Neural cell (in vitro differentiated cells): ENCODE results near the gene TSFM. TPM values are rescaled to one million over a fixed set of nuclear protein-coding genes. Genes with fewer than 3 reads are reported as not detected.

ENCODE experiments used
- H2AFZ ChIP-seq: fragments of 200-600, 300-800 bp; sonication (generic), shearing (Covaris generic); 2 replicates; pipeline ENCODE4 v1.6.0; 2014; ENCODE audit warnings: low read depth, mild to moderate bottlenecking, antibody characterized with exemption, low read length, moderate library complexity
- H3F3A ChIP-seq: fragments of 200-600 bp; shearing (Covaris generic); 2 replicates; pipeline ENCODE4 v1.6.1; 2016; ENCODE audit warnings: mild to moderate bottlenecking, moderate library complexity, mixed read lengths, antibody characterized with exemption, low read length; ENCODE audit not compliant: insufficient read depth, poor library complexity, severe bottlenecking
- H3K27ac ChIP-seq: fragments of 200-600, 300-800 bp; sonication (generic), shearing (Covaris generic); 2 replicates; pipeline ENCODE4 v1.5.1; 2014; ENCODE audit warnings: mild to moderate bottlenecking, low read length, moderate library complexity
- H3K27me3 ChIP-seq: fragments of 300-800, 200-600 bp; sonication (generic), shearing (Covaris generic); 2 replicates; pipeline ENCODE4 v1.6.0; 2014; ENCODE audit warnings: mild to moderate bottlenecking, low read depth, low read length, moderate library complexity; ENCODE audit not compliant: insufficient read depth
- H3K36me3 ChIP-seq: fragments of 300-800, 200-600 bp; sonication (generic), shearing (Covaris generic); 2 replicates; pipeline ENCODE4 v1.5.1; 2014; ENCODE audit warnings: mild to moderate bottlenecking, antibody characterized with exemption, low read length, moderate library complexity; ENCODE audit not compliant: insufficient read depth
- H3K4me2 ChIP-seq: fragments of 300-800, 200-600 bp; sonication (generic), shearing (Covaris generic); 2 replicates; pipeline ENCODE4 v1.6.0; 2014; ENCODE audit warnings: mild to moderate bottlenecking, low read length
- H3K4me3 ChIP-seq: fragments of 300-800, 200-600 bp; sonication (generic), shearing (Covaris generic); 2 replicates; pipeline ENCODE4 v1.5.1; 2014; ENCODE audit warnings: mild to moderate bottlenecking, low read length, moderate library complexity
- H3K79me2 ChIP-seq: fragments of 200-600 bp; shearing (Covaris generic); replicated peaks from 2 replicates; pipeline ENCODE4 v1.6.0; 2014; ENCODE audit warnings: mild to moderate bottlenecking, low read length, moderate library complexity; ENCODE audit not compliant: insufficient read depth
- H3K9ac ChIP-seq: fragments of 300-800, 200-600 bp; sonication (generic), shearing (Covaris generic); 2 replicates; pipeline ENCODE4 v1.6.1; 2016; ENCODE audit warnings: mild to moderate bottlenecking, low read length, mixed read lengths
- H3K9me2 ChIP-seq: fragments of 200-600 bp; shearing (Covaris generic); 2 replicates; pipeline ENCODE4 v1.6.1; 2016; ENCODE audit warnings: mild to moderate bottlenecking, low read length, mixed read lengths; ENCODE audit not compliant: insufficient read depth
- H3K9me3 ChIP-seq: fragments of 200-600, 300-800 bp; sonication (generic), shearing (Covaris generic); 2 replicates; pipeline ENCODE4 v1.6.1; 2016; ENCODE audit warnings: mild to moderate bottlenecking, mixed run types, low read length, moderate library complexity, mixed read lengths
- H4K20me1 ChIP-seq: fragments of 200-600 bp; shearing (Covaris generic); 2 replicates; pipeline ENCODE4 v1.6.1; 2016; ENCODE audit warnings: mild to moderate bottlenecking, mixed run types; ENCODE audit not compliant: insufficient read depth
- EP300 ChIP-seq: fragments of 450-650 bp; conservative IDR thresholded peaks from 2 replicates; pipeline ENCODE4 v1.6.1; 2014; ENCODE audit warnings: antibody characterized with exemption, mild to moderate bottlenecking, moderate library complexity; ENCODE audit not compliant: poor library complexity, severe bottlenecking
- EZH2 ChIP-seq: fragments of 200-600, 300-800 bp; shearing (Covaris generic), sonication (generic); IDR thresholded peaks from 2 replicates; pipeline ENCODE4 v1.6.1; 2014; ENCODE audit warnings: antibody characterized with exemption, low read length, borderline replicate concordance, mild to moderate bottlenecking; ENCODE audit not compliant: insufficient read depth, poor library complexity, severe bottlenecking
- MXI1 ChIP-seq: fragments of 450-650 bp; conservative IDR thresholded peaks from 2 replicates; pipeline ENCODE4 v1.6.1; 2014; ENCODE audit warnings: antibody characterized with exemption, mild to moderate bottlenecking; ENCODE audit not compliant: poor library complexity, severe bottlenecking
- POLR2AphosphoS5 ChIP-seq: IDR thresholded peaks from 2 replicates; pipeline ENCODE4 v1.6.1; 2012
- RAD21 ChIP-seq: fragments of 450-650 bp; conservative IDR thresholded peaks from 2 replicates; pipeline ENCODE4 v1.6.1; 2014; ENCODE audit warnings: antibody characterized with exemption, mild to moderate bottlenecking, moderate library complexity
- SMC3 ChIP-seq: fragments of 450-650 bp; conservative IDR thresholded peaks from 2 replicates; pipeline ENCODE4 v1.6.1; 2014; ENCODE audit warnings: antibody characterized with exemption, mild to moderate bottlenecking, moderate library complexity; ENCODE audit not compliant: poor library complexity
- TAF1 ChIP-seq: IDR thresholded peaks from 2 replicates; pipeline ENCODE4 v1.6.1; 2012; ENCODE audit warnings: low read depth
- polyA plus RNA-seq: library from polyadenylated mRNA; depleted of rRNA; stranded (reverse); fragments of >200 nt; gene quantifications from 2 replicates; pipeline ENCODE4 v1.2.3, GENCODE V29; 2014
- TF ChIP-seq, protein P1 (sequence below): fragments of 450-650 bp; IDR thresholded peaks from 2 replicates; pipeline ENCODE4 v1.5.1; 2014; ENCODE audit warnings: antibody characterized with exemption, mild to moderate bottlenecking, moderate library complexity; ENCODE audit not compliant: poor library complexity, severe bottlenecking
- TF ChIP-seq, protein P2 (sequence below): IDR thresholded peaks from 2 replicates; pipeline ENCODE4 v1.6.1; 2012; ENCODE audit warnings: borderline replicate concordance

TSFM gene
- polyA plus RNA-seq, 1 donor from 2014 or later = 37.8 TPM

DNA sequence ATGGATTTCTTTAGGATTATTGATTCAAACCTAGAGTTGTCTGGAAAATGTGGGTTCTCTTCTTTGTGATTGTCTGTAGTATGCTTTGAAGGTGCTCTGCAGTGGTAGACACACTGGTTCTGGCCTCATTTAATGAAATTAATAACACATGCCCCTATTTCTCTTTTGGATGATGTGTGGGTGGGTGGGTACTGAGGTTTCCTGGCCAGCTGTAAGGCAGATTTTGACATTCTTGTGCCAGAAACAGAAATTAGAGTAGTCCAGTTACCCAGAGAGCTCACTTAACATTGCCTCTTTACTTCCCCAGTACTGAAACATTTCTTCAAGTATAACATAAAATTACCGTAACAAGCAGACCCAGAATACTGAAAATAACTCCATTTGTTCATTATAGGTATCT lies 14.4 kb downstream of the TSFM start:
- Histone ChIP-seq H3K4me3 (no peak overlapping the region), H3K4me2 (no peak overlapping the region), H3K36me3 (no peaks in the 10 kb centered on the region), H3K9ac (no peak overlapping the region), H3K27me3 (no peaks in the 10 kb centered on the region), H3K9me3 (no peaks in the 10 kb centered on the region), H4K20me1 (no peaks in the 10 kb centered on the region), H2AFZ (no peak overlapping the region), H3K79me2 (no peaks in the 10 kb centered on the region), H3K9me2 (no peaks in the 10 kb centered on the region), H3K27ac (no peak overlapping the region), H3F3A (no peaks in the 10 kb centered on the region)
- no peak for TF ChIP-seq POLR2AphosphoS5
- no peak for TF ChIP-seq SMC3
- TF ChIP-seq, protein P1, sequence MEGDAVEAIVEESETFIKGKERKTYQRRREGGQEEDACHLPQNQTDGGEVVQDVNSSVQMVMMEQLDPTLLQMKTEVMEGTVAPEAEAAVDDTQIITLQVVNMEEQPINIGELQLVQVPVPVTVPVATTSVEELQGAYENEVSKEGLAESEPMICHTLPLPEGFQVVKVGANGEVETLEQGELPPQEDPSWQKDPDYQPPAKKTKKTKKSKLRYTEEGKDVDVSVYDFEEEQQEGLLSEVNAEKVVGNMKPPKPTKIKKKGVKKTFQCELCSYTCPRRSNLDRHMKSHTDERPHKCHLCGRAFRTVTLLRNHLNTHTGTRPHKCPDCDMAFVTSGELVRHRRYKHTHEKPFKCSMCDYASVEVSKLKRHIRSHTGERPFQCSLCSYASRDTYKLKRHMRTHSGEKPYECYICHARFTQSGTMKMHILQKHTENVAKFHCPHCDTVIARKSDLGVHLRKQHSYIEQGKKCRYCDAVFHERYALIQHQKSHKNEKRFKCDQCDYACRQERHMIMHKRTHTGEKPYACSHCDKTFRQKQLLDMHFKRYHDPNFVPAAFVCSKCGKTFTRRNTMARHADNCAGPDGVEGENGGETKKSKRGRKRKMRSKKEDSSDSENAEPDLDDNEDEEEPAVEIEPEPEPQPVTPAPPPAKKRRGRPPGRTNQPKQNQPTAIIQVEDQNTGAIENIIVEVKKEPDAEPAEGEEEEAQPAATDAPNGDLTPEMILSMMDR = no peak
- TF ChIP-seq EZH2 = no peak
- TF ChIP-seq, protein P2, sequence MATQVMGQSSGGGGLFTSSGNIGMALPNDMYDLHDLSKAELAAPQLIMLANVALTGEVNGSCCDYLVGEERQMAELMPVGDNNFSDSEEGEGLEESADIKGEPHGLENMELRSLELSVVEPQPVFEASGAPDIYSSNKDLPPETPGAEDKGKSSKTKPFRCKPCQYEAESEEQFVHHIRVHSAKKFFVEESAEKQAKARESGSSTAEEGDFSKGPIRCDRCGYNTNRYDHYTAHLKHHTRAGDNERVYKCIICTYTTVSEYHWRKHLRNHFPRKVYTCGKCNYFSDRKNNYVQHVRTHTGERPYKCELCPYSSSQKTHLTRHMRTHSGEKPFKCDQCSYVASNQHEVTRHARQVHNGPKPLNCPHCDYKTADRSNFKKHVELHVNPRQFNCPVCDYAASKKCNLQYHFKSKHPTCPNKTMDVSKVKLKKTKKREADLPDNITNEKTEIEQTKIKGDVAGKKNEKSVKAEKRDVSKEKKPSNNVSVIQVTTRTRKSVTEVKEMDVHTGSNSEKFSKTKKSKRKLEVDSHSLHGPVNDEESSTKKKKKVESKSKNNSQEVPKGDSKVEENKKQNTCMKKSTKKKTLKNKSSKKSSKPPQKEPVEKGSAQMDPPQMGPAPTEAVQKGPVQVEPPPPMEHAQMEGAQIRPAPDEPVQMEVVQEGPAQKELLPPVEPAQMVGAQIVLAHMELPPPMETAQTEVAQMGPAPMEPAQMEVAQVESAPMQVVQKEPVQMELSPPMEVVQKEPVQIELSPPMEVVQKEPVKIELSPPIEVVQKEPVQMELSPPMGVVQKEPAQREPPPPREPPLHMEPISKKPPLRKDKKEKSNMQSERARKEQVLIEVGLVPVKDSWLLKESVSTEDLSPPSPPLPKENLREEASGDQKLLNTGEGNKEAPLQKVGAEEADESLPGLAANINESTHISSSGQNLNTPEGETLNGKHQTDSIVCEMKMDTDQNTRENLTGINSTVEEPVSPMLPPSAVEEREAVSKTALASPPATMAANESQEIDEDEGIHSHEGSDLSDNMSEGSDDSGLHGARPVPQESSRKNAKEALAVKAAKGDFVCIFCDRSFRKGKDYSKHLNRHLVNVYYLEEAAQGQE = no peak
- no peak for TF ChIP-seq MXI1
- TF ChIP-seq EP300 = no peak
- TF ChIP-seq TAF1 = no peak
- no peak for TF ChIP-seq RAD21

DNA sequence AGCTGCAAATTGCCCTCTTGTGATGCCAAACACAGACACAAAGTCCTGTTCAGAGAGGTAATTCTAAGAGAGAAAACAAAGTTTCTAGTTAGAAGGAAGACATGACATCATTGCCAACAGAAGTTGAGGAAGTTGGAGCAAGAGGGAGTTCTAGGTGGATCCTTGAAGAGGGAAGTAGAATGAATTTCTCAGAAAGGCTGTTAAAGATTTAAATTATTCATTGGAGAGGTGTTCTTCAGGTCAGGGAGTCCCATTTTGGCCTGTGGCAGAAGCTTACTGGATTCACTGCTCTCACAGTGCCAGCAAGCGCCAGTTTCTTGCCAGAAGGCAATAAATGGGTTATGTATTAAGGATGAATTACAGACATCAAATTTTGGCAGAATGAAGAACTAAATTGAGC lies 15.3 kb downstream of the TSFM start:
- Histone ChIP-seq H3K9me2 (no peaks in the 10 kb centered on the region), H2AFZ (no peak overlapping the region), H3F3A (no peaks in the 10 kb centered on the region), H3K27ac (no peak overlapping the region), H3K9me3 (no peaks in the 10 kb centered on the region), H3K79me2 (no peaks in the 10 kb centered on the region), H3K9ac (no peak overlapping the region), H3K4me3 (no peak overlapping the region), H4K20me1 (no peaks in the 10 kb centered on the region), H3K4me2 (no peak overlapping the region), H3K36me3 (no peaks in the 10 kb centered on the region), H3K27me3 (no peaks in the 10 kb centered on the region)
- TF ChIP-seq SMC3 (no peak), POLR2AphosphoS5 (no peak), MXI1 (no peak), EZH2 (no peak), RAD21 (no peak), EP300 (no peak), TAF1 (no peak)
- TF ChIP-seq, protein P2 = no peak
- TF ChIP-seq, protein P1 = no peak
